ENCODE measurements around the gene ADORA2A.
"Not testable (repeated sequence)": the region's sequence is repeated elsewhere in the genome, so short reads cannot be mapped to it uniquely, and the experiment has no call there.

Gene ADORA2A

DNA sequence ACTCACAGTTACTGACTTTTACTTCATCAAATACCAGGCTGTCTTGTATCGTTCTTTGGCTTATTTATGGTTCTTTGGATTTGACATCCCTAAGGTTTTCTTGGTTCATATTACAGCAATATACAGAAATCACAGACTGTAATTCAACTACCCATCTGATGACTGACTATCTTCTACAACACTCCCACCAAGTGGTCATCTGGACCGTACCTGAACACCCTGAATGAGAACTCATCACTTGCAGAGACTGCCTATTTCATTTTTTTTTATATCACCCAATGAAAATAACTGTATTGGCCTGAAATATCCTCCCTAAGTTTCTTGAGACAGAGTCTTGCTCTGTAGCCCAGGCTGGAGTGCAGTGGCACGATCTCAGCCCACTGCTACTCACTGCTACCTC, 58.2 kb downstream of the ADORA2A start:
- TF ChIP-seq, protein P1, sequence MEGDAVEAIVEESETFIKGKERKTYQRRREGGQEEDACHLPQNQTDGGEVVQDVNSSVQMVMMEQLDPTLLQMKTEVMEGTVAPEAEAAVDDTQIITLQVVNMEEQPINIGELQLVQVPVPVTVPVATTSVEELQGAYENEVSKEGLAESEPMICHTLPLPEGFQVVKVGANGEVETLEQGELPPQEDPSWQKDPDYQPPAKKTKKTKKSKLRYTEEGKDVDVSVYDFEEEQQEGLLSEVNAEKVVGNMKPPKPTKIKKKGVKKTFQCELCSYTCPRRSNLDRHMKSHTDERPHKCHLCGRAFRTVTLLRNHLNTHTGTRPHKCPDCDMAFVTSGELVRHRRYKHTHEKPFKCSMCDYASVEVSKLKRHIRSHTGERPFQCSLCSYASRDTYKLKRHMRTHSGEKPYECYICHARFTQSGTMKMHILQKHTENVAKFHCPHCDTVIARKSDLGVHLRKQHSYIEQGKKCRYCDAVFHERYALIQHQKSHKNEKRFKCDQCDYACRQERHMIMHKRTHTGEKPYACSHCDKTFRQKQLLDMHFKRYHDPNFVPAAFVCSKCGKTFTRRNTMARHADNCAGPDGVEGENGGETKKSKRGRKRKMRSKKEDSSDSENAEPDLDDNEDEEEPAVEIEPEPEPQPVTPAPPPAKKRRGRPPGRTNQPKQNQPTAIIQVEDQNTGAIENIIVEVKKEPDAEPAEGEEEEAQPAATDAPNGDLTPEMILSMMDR (conservative IDR thresholded peaks at IDR 0.05): no peak
- H3K27ac ChIP-seq: no peak overlapping the region

DNA sequence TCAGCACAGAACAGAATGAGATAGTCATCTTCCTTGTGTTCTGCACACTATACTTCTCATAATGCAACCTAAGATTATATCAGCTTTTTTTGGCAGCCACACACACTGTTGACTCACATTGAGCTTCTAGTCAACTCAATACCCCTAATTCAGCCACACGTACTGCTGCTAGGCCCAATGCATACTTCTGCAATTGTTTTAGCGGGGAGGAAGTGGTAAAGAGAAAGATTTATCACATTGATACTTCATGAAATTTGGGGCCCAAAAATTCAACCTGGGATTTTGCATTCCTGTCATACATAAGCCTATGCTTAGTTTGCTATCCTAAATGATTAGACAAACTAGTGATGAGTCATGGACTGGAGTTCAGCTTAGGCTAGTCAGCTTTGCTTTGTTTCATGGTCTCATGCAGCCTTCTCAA, 59.1 kb downstream of the ADORA2A start:
- no peak overlapping the region for H3K27ac ChIP-seq
- TF ChIP-seq, protein P1 (conservative IDR thresholded peaks at IDR 0.05): no peak

DNA sequence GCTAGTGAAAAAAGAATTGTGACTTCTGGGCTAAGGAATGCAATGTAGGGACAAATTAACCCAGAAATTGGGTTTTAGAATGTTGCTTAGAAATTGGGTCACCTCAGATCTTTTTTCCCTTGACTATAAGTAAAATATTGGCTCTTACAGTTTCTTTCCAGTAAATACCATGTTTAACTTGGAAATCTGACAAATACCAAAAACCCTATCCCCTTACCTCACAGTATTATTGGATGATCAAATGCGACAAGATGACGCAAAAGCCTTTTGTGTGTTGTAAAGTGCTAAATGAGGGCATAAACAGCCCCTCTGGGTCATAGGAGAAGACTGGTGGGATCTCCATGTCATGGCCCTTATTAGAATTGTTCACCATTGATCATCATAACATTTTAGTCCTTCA, 61.6 kb downstream of the ADORA2A start:
- H3K27ac ChIP-seq: no peak overlapping the region
- TF ChIP-seq, protein P1 (conservative IDR thresholded peaks at IDR 0.05): no peak

DNA sequence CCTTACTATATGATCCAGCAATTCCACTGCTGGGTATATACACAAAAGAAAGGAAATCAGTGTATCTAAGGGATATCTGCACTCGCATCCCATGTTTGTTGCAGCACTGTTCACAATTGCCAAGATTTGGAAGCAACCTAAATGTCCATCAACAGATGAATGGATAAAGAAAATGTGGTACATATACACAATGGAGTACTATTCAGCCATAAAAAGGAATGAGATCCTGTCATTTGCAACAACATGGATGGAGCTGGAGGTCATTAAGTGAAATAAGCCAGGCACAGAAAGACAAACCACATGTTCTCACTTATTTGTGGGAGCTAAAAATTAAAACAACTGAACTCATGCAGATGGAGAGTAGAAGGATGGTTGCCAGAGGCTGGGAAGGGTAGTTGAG, 62.0 kb downstream of the ADORA2A start:
- H3K27ac ChIP-seq: not testable (repeated sequence)

Data from VCaP (cell line).